GM21723 (cell line): ENCODE data around the gene CAMK2A.

Experiments used
- ATAC-seq: cut with Tn5 transposase; IDR thresholded peaks from one replicate; pipeline ENCODE4 v1.9.1; 2021; ENCODE audit warnings: mild to moderate bottlenecking, moderate library complexity; ENCODE audit not compliant: unreplicated experiment

Gene CAMK2A

GRCh38 chr5:150301901-150302300 is 12.3 kb upstream of the CAMK2A start:
- no peak for ATAC-seq

DNA sequence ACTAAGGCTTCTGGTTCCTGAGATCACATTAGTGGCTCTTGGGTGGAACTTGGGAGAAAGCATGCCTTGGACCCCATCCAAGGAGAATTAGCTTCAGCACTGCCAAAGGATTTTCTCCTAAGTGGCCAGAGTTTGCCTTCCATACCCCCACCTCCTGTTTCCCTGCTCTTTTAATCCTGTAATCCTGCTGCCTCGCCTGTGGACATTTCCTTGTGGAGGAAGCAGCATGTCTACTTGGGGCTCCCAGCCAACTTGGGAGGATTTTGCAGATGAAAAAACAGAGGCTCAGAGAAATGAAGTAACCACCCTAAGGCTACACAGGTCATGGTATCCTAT is 11.6 kb upstream of the CAMK2A start:
- ATAC-seq, result no peak

GRCh38 chr5:150300496-150301169 is 11.1 kb upstream of the CAMK2A start:
- no peak for ATAC-seq

DNA sequence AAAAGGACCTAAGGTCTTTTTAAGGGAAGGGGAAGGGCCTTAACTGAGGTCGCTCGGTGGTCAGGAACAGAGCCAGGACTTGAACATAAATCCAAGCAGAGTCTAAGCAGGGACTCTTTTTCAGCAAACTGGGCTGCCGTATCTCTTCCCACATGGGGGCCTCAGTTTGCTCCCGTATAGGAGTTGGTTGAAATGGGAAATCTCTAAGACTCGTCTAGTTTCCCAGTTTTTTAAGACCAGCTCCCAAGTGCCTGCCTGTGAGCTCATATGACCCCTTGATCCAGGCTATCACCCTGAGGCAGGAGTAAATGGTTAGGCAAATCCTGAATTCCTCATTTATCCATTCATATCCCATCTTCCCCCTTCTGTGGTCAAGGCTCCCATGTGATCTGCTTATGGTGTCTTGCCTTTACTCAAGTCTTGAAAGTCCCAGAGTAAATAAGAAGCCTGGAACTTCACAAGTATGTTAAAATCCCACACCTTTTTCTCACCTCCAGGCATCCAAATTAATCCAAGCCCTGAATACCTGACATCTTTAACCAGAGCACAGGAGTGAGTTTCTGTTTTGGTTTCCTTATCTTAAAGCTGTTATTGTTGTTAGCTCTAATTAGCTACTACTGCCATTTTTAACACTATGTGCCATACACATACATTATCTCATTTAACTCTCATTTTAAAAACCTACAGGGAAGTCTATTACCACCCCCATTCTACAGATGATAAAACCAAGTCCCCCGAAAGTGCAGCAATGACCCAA is 10.2 kb upstream of the CAMK2A start:
- no peak for ATAC-seq

- no peak for ATAC-seq
Measured at GRCh38 chr5:150298701-150299451, 9.3 kb upstream of the CAMK2A start.

- no peak for ATAC-seq
Measured at GRCh38 chr5:150297934-150298595, 8.5 kb upstream of the CAMK2A start.

- no peak for ATAC-seq
Measured at GRCh38 chr5:150297236-150297890, 7.8 kb upstream of the CAMK2A start.

GRCh38 chr5:150296496-150296895 is 6.9 kb upstream of the CAMK2A start:
- ATAC-seq, result no peak

GRCh38 chr5:150295741-150296486 is 6.3 kb upstream of the CAMK2A start:
- no peak for ATAC-seq

DNA sequence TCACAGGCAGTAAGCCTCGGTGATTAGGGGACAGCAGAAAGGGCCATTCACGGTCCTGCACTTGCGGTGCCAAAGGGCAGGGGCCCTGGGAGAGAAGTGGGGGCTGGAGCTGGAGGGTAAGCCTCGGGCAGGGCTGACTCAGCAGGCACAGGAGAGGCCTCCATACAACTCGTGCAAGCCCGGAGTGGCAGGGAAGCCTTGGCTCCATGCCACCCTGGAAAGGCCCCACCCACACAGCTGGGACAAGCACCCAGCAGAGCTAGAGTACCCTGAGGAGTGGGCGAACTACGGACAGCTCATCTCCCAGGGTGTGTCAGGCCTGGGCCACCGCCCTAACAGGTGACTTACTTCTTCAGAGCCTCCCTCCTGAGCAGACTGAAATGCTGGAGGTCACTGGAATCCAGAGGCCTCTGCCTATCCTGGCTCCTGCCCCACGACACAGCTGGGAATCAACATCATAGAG is 5.6 kb upstream of the CAMK2A start:
- no peak for ATAC-seq

DNA sequence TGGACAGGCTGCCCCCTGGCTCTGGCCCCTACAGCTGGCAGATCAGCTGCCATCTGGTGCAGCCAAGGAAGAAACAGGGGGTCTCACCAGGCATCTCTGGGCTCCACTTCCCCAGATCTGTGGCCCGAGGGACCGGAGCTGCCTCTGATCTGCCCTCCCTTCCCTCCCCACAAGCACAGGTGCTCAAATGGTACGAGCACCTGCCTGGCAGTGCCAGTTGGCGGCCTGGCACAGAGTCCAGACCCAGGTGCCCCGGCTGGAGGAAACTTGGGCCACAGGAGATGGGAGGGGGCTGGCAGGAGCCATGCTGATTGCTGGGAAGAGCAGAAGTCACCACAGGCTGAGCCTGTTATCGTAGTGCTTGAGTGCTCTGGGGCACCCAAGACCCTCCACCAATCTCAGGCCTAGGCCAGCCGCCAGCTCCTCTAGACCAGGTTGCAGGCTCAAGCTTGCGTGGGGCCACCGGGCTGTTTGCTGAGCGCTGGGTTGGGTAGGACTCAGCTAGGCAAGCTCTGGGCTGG is 5.0 kb upstream of the CAMK2A start:
- no peak for ATAC-seq

DNA sequence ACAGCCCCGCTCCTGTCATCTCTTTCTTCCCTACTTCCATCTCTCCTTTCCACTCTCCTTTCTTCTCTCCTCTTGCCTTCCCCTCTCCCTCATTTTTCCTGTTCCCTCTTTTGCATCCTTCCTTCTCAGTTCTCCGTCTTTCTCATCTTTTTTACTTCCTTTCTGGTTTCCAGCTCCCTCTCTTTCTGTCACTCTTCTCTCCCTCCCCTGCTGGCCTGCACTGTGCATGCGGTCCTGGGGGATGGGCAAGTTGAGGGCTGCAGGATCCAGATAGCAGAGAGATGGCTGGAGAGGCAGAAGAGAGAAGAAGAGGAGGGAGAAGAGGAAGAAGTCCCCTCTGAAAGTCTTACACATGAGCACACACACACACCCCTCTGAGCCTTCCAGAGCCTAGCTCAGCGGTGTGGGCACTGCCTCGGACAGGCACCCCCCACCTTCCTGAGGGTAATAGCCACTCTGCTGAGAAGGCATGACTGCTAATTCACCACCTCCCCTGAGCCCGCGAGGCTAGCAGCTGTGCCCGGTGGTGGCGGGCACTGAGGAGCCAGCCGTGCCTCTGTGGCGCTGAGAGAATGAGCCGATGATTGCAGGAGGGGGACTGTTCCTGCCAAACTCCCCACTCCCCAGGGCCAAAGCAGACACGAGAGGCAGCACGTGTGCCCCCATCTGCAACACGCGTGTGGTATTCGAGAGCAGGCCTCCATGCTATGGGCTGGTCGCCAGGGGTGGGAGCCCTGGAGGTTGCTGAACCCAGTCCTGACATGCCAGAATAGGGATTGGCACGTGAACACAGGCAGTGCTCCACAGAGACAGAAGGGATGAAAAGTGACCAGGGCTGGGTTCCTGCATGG is 3.7 kb upstream of the CAMK2A start:
- no peak for ATAC-seq

DNA sequence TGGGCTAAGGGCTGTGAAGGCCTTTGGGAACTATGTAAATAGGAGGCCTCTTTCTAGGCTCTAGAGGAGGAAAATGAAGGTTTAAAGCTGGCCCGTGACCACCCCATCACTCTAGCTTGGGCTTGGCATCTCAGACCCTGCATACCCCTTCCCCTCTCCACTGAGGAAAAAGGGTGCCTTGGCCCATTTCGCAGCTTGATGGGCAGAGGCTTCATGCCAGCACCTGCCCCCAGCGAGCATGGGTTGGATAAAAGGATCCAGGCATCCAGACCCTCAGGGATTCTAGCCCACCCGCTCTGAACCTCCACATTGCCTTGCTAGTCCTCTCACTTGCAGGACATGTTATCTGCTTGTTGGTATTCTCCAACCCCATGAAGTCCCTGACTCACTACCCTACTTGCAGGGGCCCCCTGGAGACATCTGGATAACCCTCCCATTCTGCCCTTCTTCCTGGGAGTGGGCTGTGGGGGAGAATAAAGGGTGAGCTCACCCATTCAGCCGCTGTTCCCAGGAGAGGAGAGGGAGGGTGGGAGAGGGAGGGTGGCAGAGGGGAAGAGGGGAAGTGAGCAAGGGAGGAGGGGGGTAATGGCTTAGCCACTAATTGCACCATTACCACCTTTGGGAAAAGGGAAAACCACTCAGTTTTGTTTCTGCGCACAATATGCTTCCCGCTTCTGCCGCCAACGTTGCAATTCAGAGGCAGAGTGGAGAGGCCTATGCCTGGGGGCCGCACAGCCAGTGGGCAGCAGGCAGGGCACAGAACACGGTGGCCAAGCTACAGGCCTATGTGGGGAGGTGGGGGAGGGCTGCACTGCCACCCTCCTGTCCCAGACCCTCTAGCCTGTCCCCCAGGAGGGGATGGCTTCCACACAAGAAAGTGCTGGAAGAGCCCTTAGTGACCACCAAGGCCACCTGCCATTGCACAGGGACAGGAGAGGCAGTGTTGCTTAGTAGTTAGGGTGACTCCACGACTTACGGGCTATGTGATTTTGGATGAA is 2.1 kb upstream of the CAMK2A start:
- ATAC-seq, result no peak

- no peak for ATAC-seq
Measured at GRCh38 chr5:150288791-150289190, 782 bp downstream of the CAMK2A start.

GRCh38 chr5:150288361-150288760 is 1.2 kb downstream of the CAMK2A start:
- no peak for ATAC-seq

- no peak for ATAC-seq
Measured at GRCh38 chr5:150286820-150287219, 2.8 kb downstream of the CAMK2A start.

DNA sequence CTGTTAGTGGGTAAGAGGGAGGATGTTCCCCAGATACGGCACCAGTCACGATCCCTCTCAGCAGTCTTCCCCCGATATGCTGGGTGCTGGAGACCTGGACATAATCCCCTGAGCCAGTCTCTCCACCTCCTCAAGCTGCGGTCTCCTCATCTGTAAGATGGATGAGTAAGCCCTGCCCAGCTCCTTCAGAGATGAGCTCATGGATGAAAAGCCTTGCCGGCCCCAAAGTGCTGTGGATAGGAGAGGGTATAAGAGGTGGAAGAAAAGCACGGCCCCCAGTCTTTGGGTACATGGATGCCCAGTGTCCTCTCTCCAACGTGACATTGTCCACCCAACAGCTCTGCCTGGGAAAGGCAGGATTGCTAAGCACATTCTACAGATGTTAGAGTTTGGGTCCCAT is 4.5 kb downstream of the CAMK2A start:
- no peak for ATAC-seq

GRCh38 chr5:150284311-150284710 is 5.3 kb downstream of the CAMK2A start:
- no peak for ATAC-seq
